ENCODE measurements around the gene LMF1. TPM values are rescaled to one million over a fixed set of nuclear protein-coding genes. Genes with fewer than 3 reads are reported as not detected.

LMF1 gene
- total RNA-seq, 2 donors from 2014 or later = 86.1 to 87.5 TPM

- no peak for DNase-seq (ENCODE audit: low spot score)
- TF ChIP-seq POLR2AphosphoS5 (IDR thresholded peaks at IDR 0.05) = no peak
- TF ChIP-seq POLR2A (IDR thresholded peaks at IDR 0.05) = no peak
- TF ChIP-seq CTCF (IDR thresholded peaks at IDR 0.05) = no peak
- no peaks in the 10 kb centered on the region for H3K4me1 ChIP-seq (replicated peaks)
- no peaks in the 10 kb centered on the region for H3K9me3 ChIP-seq
- H3K4me3 ChIP-seq = no peak overlapping the region
- H3K27ac ChIP-seq = no peak overlapping the region
- H3K27me3 ChIP-seq (replicated peaks; ENCODE audit: insufficient read depth) = no peaks in the 10 kb centered on the region
- no peaks in the 10 kb centered on the region for H3K36me3 ChIP-seq
- intact Hi-C loops (cut with DNase I) = no loop called here
- WGBS = 93% methylated on average over 23 of the region's 23 CpGs
Measured at GRCh38 chr16:880471-881171, 90.2 kb downstream of the LMF1 start.

- Histone ChIP-seq H3K27me3 (replicated peaks; ENCODE audit: insufficient read depth) (no peaks in the 10 kb centered on the region), H3K4me3 (no peak overlapping the region), H3K27ac (no peak overlapping the region), H3K36me3 (no peaks in the 10 kb centered on the region), H3K9me3 (no peaks in the 10 kb centered on the region), H3K4me1 (replicated peaks) (no peaks in the 10 kb centered on the region)
- WGBS = 94% methylated on average over 16 of the region's 16 CpGs
- no peak for DNase-seq (ENCODE audit: low spot score)
- no peak for TF ChIP-seq POLR2AphosphoS5 (IDR thresholded peaks at IDR 0.05)
- TF ChIP-seq POLR2A (IDR thresholded peaks at IDR 0.05) = no peak
- no peak for TF ChIP-seq CTCF (IDR thresholded peaks at IDR 0.05)
- intact Hi-C loops (cut with DNase I) = no loop called here
Measured at GRCh38 chr16:879986-880385, 90.8 kb downstream of the LMF1 start.

GRCh38 chr16:879461-879861 lies 91.3 kb downstream of the LMF1 start:
- TF ChIP-seq POLR2AphosphoS5 (IDR thresholded peaks at IDR 0.05) (no peak), CTCF (IDR thresholded peaks at IDR 0.05) (no peak), POLR2A (IDR thresholded peaks at IDR 0.05) (no peak)
- H3K36me3 ChIP-seq = no peaks in the 10 kb centered on the region
- WGBS = 94% methylated on average over 27 of the region's 27 CpGs

GRCh38 chr16:878886-879285 lies 91.9 kb downstream of the LMF1 start:
- intact Hi-C loops (cut with DNase I) = no loop called here
- Histone ChIP-seq H3K36me3 (no peaks in the 10 kb centered on the region), H3K9me3 (no peaks in the 10 kb centered on the region), H3K27ac (no peak overlapping the region), H3K27me3 (replicated peaks; ENCODE audit: insufficient read depth) (no peaks in the 10 kb centered on the region), H3K4me3 (no peak overlapping the region), H3K4me1 (replicated peaks) (no peaks in the 10 kb centered on the region)
- WGBS = 89% methylated on average over 14 of the region's 14 CpGs
- TF ChIP-seq POLR2A (IDR thresholded peaks at IDR 0.05) = no peak
- TF ChIP-seq CTCF (IDR thresholded peaks at IDR 0.05) = no peak
- no peak for TF ChIP-seq POLR2AphosphoS5 (IDR thresholded peaks at IDR 0.05)
- no peak for DNase-seq (ENCODE audit: low spot score)

More at GRCh38 chr16:879461-879861, 91.3 kb downstream of the LMF1 start:
- H3K9me3 ChIP-seq = no peaks in the 10 kb centered on the region
- no peaks in the 10 kb centered on the region for H3K4me1 ChIP-seq (replicated peaks)
- H3K4me3 ChIP-seq = no peak overlapping the region
- H3K27me3 ChIP-seq (replicated peaks; ENCODE audit: insufficient read depth) = no peaks in the 10 kb centered on the region
- no peak overlapping the region for H3K27ac ChIP-seq
- intact Hi-C loops (cut with DNase I) = no loop called here
- no peak for DNase-seq (ENCODE audit: low spot score)

All from prostate gland (tissue), 2 donors.